Measurements from ENCODE around the gene CACNA2D4. TPM values are rescaled to one million over a fixed set of nuclear protein-coding genes. Genes with fewer than 3 reads are reported as not detected.

CACNA2D4 gene
- total RNA-seq, 1 donor from 2014 or later, result 0.45 TPM

DNA sequence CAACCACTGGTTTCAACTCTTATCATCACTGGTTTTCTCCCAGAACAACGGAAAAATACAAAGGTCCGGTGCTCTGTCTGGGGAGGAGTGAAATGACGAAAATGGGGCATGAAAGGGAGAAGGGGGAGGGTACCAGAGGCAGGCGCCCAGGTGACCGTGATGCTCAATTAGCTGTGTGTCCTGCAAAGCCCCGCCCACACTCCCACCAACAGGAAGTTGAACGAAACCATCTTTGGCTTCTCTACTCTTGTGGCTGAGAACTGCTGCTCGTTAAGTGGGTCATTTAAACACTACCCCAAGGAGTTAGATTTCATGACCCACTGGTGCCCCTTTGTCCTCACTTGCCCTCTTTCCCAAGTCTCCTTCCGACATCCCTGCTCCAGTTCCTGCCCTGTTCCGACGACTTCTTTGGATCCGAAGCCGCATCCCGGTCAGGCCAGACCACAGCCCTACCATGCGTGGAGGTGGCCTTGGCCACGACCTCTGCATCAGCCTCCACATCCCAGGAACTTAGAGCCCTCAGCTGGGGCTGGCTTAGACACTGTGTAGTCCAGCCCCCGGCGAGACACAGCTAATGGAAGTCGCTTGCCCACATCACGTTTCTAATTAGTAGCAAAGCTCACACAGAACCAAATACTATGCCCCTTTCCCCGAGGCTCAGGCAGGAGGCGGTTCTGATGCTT lies 109.5 kb downstream of the CACNA2D4 start:
- DNase-seq (ENCODE audit: low spot score in 2 of 2, unreplicated experiment in 2 of 2), result no peak
- Mint-ChIP-seq H3K27ac (no peak overlapping the region), H3K9me3 (no peaks in the 10 kb centered on the region), H3K36me3 (no peaks in the 10 kb centered on the region), H3K4me3 (no peak overlapping the region), H3K4me1 (peaks cover 5% of the 10 kb centered on the region), H3K27me3 (ENCODE audit: low read depth) (peaks cover 4% of the 10 kb centered on the region)
- TF ChIP-seq, protein P1, sequence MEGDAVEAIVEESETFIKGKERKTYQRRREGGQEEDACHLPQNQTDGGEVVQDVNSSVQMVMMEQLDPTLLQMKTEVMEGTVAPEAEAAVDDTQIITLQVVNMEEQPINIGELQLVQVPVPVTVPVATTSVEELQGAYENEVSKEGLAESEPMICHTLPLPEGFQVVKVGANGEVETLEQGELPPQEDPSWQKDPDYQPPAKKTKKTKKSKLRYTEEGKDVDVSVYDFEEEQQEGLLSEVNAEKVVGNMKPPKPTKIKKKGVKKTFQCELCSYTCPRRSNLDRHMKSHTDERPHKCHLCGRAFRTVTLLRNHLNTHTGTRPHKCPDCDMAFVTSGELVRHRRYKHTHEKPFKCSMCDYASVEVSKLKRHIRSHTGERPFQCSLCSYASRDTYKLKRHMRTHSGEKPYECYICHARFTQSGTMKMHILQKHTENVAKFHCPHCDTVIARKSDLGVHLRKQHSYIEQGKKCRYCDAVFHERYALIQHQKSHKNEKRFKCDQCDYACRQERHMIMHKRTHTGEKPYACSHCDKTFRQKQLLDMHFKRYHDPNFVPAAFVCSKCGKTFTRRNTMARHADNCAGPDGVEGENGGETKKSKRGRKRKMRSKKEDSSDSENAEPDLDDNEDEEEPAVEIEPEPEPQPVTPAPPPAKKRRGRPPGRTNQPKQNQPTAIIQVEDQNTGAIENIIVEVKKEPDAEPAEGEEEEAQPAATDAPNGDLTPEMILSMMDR (IDR thresholded peaks at IDR 0.05; ENCODE audit: unreplicated experiment), result no peak

DNA sequence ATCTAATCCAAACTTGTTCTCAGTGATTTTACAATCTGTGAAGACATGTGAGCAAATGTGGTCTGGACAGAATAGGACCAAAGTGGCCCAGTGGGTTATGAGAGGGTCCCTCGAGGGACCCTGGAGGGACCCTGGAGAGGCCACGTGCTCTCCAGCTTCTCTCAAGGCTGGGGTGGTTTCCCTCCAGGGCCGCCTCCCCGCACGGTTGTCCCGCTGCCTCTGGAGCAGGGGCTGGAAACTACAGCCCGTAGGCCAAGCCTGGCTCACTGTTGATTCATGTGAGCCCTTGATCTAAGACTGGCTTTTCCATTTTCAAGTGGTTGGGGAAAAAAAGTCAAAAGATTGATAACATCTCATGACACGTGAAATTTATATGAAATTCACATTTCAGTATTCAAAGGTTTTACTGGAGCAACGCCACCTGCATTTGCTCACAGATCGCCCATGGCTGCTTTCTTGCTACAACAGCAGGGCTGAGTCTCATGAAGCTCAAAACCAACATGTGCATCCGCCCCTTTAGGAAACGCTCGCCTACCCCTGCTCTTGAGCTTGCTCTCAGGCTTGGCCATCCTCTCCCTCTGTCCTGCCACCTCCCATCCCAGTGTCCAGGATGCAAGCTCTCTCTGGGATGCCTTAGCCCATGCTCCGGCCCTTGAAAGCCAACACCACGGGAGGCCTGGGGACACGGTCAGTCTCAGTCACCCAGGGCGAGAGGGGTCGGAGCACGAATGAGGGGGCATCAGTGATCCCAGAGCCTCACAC lies 110.2 kb downstream of the CACNA2D4 start:
- Mint-ChIP-seq H3K9me3 (no peaks in the 10 kb centered on the region), H3K27me3 (ENCODE audit: low read depth) (no peaks in the 10 kb centered on the region), H3K4me3 (no peak overlapping the region), H3K4me1 (peaks cover 5% of the 10 kb centered on the region), H3K36me3 (no peaks in the 10 kb centered on the region), H3K27ac (no peak overlapping the region)
- no peak for DNase-seq (ENCODE audit: low spot score in 2 of 2, unreplicated experiment in 2 of 2)
- TF ChIP-seq, protein P1 (IDR thresholded peaks at IDR 0.05; ENCODE audit: unreplicated experiment), result no peak

DNA sequence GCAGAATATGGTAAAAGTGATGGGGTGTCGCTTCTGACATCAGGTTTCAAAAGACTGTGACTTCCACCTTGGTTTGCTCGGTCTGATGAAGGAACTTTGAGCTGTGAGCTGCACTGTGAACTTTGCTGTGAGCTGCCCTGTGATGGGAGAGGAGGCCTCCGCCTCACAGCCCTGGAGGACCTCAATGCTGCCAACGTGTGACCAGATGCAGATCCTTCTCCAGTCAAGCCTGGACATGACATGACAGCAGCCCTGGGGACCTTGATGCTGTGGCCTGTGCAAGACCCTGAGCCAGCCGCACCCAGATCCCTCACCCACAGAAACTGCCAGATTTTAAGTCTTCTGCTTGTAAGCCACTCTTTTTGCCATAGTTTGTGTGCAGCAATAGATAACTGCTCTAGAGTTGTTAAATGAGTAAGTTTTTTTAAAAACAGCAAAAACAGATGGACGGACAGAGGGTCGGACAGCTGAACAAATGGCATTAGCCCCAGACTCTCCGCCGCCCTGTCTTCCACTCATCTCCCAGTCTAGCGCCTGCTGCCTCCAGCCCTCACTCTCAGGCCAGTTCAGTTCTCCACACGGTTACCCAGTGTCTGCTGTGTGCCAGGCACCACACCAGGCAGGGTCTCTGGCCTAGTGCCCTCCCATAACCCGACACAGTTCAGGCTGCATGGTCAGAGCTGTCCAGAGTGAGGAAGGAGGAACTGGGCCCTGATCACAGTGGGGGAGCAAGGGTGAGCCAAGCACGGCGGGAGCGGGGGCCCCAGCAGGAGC lies 111.2 kb downstream of the CACNA2D4 start:
- no peaks in the 10 kb centered on the region for H3K9me3 Mint-ChIP-seq
- TF ChIP-seq, protein P1 (IDR thresholded peaks at IDR 0.05; ENCODE audit: unreplicated experiment), result no peak
- H3K27ac Mint-ChIP-seq, result no peak overlapping the region
- DNase-seq (ENCODE audit: low spot score in 2 of 2, unreplicated experiment in 2 of 2), result no peak
- H3K4me3 Mint-ChIP-seq, result no peak overlapping the region
- H3K27me3 Mint-ChIP-seq (ENCODE audit: low read depth), result no peaks in the 10 kb centered on the region
- no peaks in the 10 kb centered on the region for H3K36me3 Mint-ChIP-seq
- H3K4me1 Mint-ChIP-seq, result peaks cover 5% of the 10 kb centered on the region

DNA sequence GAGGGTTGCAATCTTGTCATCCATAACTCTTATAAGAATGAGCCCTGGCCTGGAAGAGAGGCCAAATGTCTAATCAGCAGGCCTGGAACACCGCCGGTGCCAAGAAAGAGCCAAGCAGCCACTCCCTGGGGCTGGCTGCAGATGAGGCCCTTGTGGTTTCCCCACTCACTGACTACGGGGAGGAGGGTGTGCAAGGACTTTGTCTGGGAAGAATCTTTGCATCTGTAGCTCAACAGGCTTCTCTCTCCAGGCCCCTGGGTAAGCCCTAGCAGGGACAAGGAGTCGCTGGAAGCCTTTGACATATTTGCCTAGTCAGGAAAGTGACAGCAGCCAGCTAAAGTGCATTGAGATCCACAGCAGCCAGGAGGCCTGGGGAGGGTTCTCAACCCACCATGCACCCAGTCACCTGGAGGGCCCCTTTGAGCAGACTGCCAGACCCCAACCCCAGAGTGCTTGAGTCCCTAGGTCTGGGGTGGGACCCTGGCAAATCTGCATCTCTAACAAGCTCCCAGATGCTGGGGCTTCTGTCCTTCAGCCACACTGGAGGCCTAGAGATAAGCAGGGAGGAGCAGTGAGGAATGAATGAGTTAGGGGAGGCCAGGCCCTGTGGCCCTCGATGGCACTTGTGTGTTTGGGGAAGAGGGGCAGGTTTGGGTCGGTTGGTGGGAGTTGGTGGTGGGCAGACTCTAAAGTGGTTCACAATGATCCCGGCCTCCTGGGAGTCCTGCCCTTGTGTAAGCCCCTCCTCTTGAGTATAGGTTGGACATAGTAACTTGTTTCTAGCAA lies 112.0 kb downstream of the CACNA2D4 start:
- Mint-ChIP-seq H3K4me3 (no peak overlapping the region), H3K9me3 (no peaks in the 10 kb centered on the region), H3K27ac (no peak overlapping the region), H3K36me3 (no peaks in the 10 kb centered on the region), H3K4me1 (peaks cover 5% of the 10 kb centered on the region), H3K27me3 (ENCODE audit: low read depth) (no peaks in the 10 kb centered on the region)
- TF ChIP-seq, protein P1 (IDR thresholded peaks at IDR 0.05; ENCODE audit: unreplicated experiment), result no peak
- no peak for DNase-seq (ENCODE audit: low spot score in 2 of 2, unreplicated experiment in 2 of 2)

DNA sequence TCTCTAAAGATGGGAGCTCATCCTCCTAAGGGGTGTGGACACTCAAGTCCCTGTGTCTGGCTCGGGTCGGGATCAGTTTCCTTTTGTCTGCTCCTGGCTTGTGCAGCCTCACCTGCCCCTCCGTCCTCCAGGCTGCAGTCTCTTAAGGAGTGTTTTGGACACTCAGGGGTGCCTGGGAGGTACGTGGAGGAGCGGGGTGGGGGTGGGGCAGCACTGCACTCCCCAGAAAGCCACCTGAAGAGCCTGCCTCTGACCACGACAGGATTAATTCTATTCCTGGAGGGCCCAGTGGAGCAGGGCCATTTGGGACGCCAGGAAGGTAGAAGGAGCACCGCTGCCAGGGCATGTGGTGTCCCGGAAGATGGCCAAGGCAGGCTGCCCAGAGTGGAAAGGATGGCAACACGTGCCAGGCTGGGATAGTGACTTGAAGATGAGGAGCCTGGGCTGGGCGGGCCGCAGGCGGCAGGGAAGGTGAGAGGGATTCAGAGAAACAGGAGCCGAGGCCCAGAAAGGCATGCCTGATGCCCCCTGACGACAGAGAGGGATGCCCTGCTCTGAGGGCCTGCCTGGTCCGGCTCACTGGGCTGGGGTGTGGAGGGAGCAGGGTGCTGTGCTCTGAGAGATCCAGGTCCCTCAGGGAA lies 112.9 kb downstream of the CACNA2D4 start:
- H3K27ac Mint-ChIP-seq, result no peak overlapping the region
- H3K9me3 Mint-ChIP-seq, result no peaks in the 10 kb centered on the region
- H3K36me3 Mint-ChIP-seq, result no peaks in the 10 kb centered on the region
- TF ChIP-seq, protein P1 (IDR thresholded peaks at IDR 0.05; ENCODE audit: unreplicated experiment), result no peak
- peaks cover 5% of the 10 kb centered on the region for H3K4me1 Mint-ChIP-seq
- no peak overlapping the region for H3K4me3 Mint-ChIP-seq
- DNase-seq (ENCODE audit: low spot score in 2 of 2, unreplicated experiment in 2 of 2), result no peak
- no peaks in the 10 kb centered on the region for H3K27me3 Mint-ChIP-seq (ENCODE audit: low read depth)
